Ishikawa (cell line): ENCODE measurements around the gene FAM120C.

Experiments
- CEBPB ChIP-seq: IDR thresholded peaks from 2 replicates; pipeline ENCODE4 v1.6.1; 2012
- CREB1 ChIP-seq: IDR thresholded peaks from 2 replicates; pipeline ENCODE4 v1.6.1; 2012; ENCODE audit warnings: low read depth
- EGR1 ChIP-seq: IDR thresholded peaks from 2 replicates; pipeline ENCODE4 v1.6.1; 2012
- EP300 ChIP-seq: IDR thresholded peaks from 2 replicates; pipeline ENCODE4 v1.6.1; 2012; ENCODE audit warnings: borderline replicate concordance
- FOXM1 ChIP-seq: IDR thresholded peaks from 2 replicates; pipeline ENCODE4 v1.6.1; 2012; ENCODE audit warnings: low read depth, borderline replicate concordance
- NFIC ChIP-seq: IDR thresholded peaks from 2 replicates; pipeline ENCODE4 v1.6.1; 2012
- RAD21 ChIP-seq: IDR thresholded peaks from 2 replicates; pipeline ENCODE4 v1.6.1; 2012; ENCODE audit warnings: low read depth
- TAF1 ChIP-seq: IDR thresholded peaks from 2 replicates; pipeline ENCODE4 v1.6.1; 2012; ENCODE audit warnings: low read depth, mild to moderate bottlenecking
- YY1 ChIP-seq: IDR thresholded peaks from 2 replicates; pipeline ENCODE4 v1.6.1; 2012; ENCODE audit warnings: low read depth
- TF ChIP-seq, protein P1 (sequence below): IDR thresholded peaks from 2 replicates; pipeline ENCODE4 v1.6.1; 2012
- TF ChIP-seq, protein P2 (sequence below): IDR thresholded peaks from 2 replicates; pipeline ENCODE4 v1.6.1; 2012
- TF ChIP-seq, protein P3 (sequence below): IDR thresholded peaks from 2 replicates; pipeline ENCODE4 v1.6.1; 2012; ENCODE audit warnings: low read depth, mild to moderate bottlenecking

DNA sequence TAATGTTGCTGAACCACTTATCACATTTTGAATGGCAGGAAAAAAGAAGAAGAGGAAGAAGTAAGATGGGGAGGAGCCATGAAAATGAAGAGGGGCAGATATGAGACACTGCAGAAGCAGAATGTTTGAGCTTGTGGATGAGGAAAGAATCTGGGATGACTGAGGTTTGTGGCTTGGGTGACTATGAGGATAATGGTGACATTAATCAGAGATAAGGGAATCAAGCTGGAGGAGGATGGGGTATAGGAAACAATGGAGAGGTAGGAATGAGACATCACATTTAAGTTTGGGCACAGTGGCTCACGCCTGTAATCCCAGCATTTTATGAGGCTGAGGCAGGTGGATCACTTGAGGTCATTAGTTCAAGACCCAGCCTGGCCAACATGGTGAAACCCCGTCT is 119.7 kb downstream of the FAM120C start:
- no peak for TF ChIP-seq NFIC
- no peak for TF ChIP-seq EGR1
- TF ChIP-seq, protein P1, sequence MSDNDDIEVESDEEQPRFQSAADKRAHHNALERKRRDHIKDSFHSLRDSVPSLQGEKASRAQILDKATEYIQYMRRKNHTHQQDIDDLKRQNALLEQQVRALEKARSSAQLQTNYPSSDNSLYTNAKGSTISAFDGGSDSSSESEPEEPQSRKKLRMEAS = no peak
- TF ChIP-seq EP300 = no peak
- TF ChIP-seq, protein P2, sequence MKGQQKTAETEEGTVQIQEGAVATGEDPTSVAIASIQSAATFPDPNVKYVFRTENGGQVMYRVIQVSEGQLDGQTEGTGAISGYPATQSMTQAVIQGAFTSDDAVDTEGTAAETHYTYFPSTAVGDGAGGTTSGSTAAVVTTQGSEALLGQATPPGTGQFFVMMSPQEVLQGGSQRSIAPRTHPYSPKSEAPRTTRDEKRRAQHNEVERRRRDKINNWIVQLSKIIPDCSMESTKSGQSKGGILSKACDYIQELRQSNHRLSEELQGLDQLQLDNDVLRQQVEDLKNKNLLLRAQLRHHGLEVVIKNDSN = no peak
- TF ChIP-seq, protein P3, sequence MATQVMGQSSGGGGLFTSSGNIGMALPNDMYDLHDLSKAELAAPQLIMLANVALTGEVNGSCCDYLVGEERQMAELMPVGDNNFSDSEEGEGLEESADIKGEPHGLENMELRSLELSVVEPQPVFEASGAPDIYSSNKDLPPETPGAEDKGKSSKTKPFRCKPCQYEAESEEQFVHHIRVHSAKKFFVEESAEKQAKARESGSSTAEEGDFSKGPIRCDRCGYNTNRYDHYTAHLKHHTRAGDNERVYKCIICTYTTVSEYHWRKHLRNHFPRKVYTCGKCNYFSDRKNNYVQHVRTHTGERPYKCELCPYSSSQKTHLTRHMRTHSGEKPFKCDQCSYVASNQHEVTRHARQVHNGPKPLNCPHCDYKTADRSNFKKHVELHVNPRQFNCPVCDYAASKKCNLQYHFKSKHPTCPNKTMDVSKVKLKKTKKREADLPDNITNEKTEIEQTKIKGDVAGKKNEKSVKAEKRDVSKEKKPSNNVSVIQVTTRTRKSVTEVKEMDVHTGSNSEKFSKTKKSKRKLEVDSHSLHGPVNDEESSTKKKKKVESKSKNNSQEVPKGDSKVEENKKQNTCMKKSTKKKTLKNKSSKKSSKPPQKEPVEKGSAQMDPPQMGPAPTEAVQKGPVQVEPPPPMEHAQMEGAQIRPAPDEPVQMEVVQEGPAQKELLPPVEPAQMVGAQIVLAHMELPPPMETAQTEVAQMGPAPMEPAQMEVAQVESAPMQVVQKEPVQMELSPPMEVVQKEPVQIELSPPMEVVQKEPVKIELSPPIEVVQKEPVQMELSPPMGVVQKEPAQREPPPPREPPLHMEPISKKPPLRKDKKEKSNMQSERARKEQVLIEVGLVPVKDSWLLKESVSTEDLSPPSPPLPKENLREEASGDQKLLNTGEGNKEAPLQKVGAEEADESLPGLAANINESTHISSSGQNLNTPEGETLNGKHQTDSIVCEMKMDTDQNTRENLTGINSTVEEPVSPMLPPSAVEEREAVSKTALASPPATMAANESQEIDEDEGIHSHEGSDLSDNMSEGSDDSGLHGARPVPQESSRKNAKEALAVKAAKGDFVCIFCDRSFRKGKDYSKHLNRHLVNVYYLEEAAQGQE = no peak
- TF ChIP-seq TAF1 = no peak
- no peak for TF ChIP-seq CREB1
- no peak for TF ChIP-seq YY1
- no peak for TF ChIP-seq CEBPB
- no peak for TF ChIP-seq FOXM1
- TF ChIP-seq RAD21 = no peak
